HuH-7.5 (cell line): Measurements from ENCODE around the gene CNTN4.

Experiments used
- DNase-seq: peaks from one replicate; pipeline ENCODE4 v3.0.0; 2011; ENCODE audit warnings: low spot score

CNTN4 gene

GRCh38 chr3:3105815-3106214, 1007.1 kb downstream of the CNTN4 start:
- DNase-seq: no peak

GRCh38 chr3:3107181-3107580, 1008.5 kb downstream of the CNTN4 start:
- DNase-seq: no peak
